Measurements from ENCODE around the gene SLC25A12.

DNA sequence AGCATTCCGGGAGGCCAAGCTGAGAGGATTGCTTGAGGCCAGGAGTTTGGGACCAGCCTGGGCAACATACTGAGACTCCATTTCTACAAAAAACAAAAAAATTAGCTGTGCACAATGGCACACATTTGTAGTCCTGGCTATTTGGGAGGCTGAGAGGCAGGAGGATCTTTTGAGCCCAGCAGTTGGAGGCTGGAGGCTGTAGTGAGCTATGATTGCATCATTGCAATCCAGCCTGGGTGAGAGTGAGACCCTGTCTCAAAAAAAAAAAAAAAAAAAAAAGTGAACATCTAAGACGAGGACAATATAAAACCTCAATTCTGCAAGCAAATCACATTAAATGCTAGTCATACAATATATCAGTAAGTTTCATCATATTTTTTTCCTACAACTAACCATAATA is 25.4 kb upstream of the SLC25A12 start:
- TF ChIP-seq CTCF (IDR thresholded peaks at IDR 0.05; ENCODE audit: low read depth, low read length), result no peak
- TF ChIP-seq EZH2phosphoT487 (IDR thresholded peaks at IDR 0.05; ENCODE audit: low read depth), result no peak

Data from OCI-LY3 (cell line).